Measurements from ENCODE around the gene NAPEPLD. TPM values are rescaled to one million over a fixed set of nuclear protein-coding genes. Genes with fewer than 3 reads are reported as not detected.
"Not testable (repeated sequence)": the region's sequence is repeated elsewhere in the genome, so short reads cannot be mapped to it uniquely, and the experiment has no call there.

NAPEPLD gene
- total RNA-seq, 1 experiment from 2014 or later = 7.5 TPM

- no peak for TF ChIP-seq E2F4 (CRISPR knock-in tag; IDR thresholded peaks at IDR 0.05; ENCODE audit: borderline replicate concordance, low read depth)
- no peak for TF ChIP-seq E2F5 (CRISPR knock-in tag; IDR thresholded peaks at IDR 0.05)
- TF ChIP-seq ZNF219 (CRISPR knock-in tag; IDR thresholded peaks at IDR 0.05; ENCODE audit: borderline replicate concordance) = no peak
- no peak for TF ChIP-seq SMAD3 (CRISPR knock-in tag; IDR thresholded peaks at IDR 0.05; ENCODE audit: borderline replicate concordance)
- TF ChIP-seq KAT7 (CRISPR knock-in tag; IDR thresholded peaks at IDR 0.05; ENCODE audit: borderline replicate concordance) = no peak
These were observed 68.0 kb downstream of the NAPEPLD start (continued) for GRCh38 chr7:103080923-103081322.

- POLR2A ChIA-PET = no interaction called here
- no peaks in the 10 kb centered on the region for H3K9me3 Mint-ChIP-seq
- H3K4me1 Mint-ChIP-seq = peaks cover 22% of the 10 kb centered on the region
- no peaks in the 10 kb centered on the region for H3K27me3 Mint-ChIP-seq (ENCODE audit: low read depth)
- ATAC-seq = no peak
- no peak for DNase-seq (ENCODE audit: low spot score)
- no peak overlapping the region for H3K27ac Mint-ChIP-seq
- peaks cover 12% of the 10 kb centered on the region for H3K36me3 Mint-ChIP-seq
- H3K4me3 Mint-ChIP-seq = no peak overlapping the region
- no peak for TF ChIP-seq STAT6 (CRISPR knock-in tag; conservative IDR thresholded peaks at IDR 0.05; ENCODE audit: low read depth)
- TF ChIP-seq ZBTB21 (CRISPR knock-in tag; IDR thresholded peaks at IDR 0.05; ENCODE audit: borderline replicate concordance) = no peak
- no peak for TF ChIP-seq SMAD3 (CRISPR knock-in tag; IDR thresholded peaks at IDR 0.05; ENCODE audit: borderline replicate concordance)
- no peak for TF ChIP-seq NR3C1 (CRISPR knock-in tag; conservative IDR thresholded peaks at IDR 0.05; ENCODE audit: low read depth)
- TF ChIP-seq JUN (CRISPR knock-in tag; IDR thresholded peaks at IDR 0.05) = no peak
- TF ChIP-seq ZMAT4 (CRISPR knock-in tag; IDR thresholded peaks at IDR 0.05) = no peak
- no peak for TF ChIP-seq E2F1 (CRISPR knock-in tag; IDR thresholded peaks at IDR 0.05)
- TF ChIP-seq RORB (CRISPR knock-in tag; IDR thresholded peaks at IDR 0.05) = no peak
- no peak for TF ChIP-seq NFYB (CRISPR knock-in tag; conservative IDR thresholded peaks at IDR 0.05; ENCODE audit: low read depth)
- CTCF ChIA-PET = interaction anchor here (1.0 to 3.0 kb wide), 2 partner anchors 18 to 322 kb away, joined by 4 to 8 read pairs; no protein-coding TSS in a partner anchor
These were observed 69.1 kb downstream of the NAPEPLD start for GRCh38 chr7:103079836-103080235.

GRCh38 chr7:103078226-103078625 lies 70.7 kb downstream of the NAPEPLD start:
- ATAC-seq; POLR2A ChIA-PET; H3K36me3 Mint-ChIP-seq; DNase-seq (ENCODE audit: low spot score); H3K4me3 Mint-ChIP-seq; CTCF ChIA-PET; H3K27me3 Mint-ChIP-seq (ENCODE audit: low read depth); H3K9me3 Mint-ChIP-seq: not testable (repeated sequence)
- Mint-ChIP-seq H3K4me1 (peaks cover 30% of the 10 kb centered on the region), H3K27ac (0 out of 2 replicates have a peak overlapping the region, but pooled peaks have one; percentile 14)

GRCh38 chr7:103077318-103077717 lies 71.6 kb downstream of the NAPEPLD start:
- DNase-seq (ENCODE audit: low spot score) (no peak), ATAC-seq (no peak)
- ChIA-PET POLR2A (no interaction called here), CTCF (no interaction called here)
- peaks cover 28% of the 10 kb centered on the region for H3K4me1 Mint-ChIP-seq
- no peaks in the 10 kb centered on the region for H3K27me3 Mint-ChIP-seq (ENCODE audit: low read depth)
- H3K36me3 Mint-ChIP-seq = peaks cover 3% of the 10 kb centered on the region
- no peak overlapping the region for H3K27ac Mint-ChIP-seq
- no peak overlapping the region for H3K4me3 Mint-ChIP-seq
- no peaks in the 10 kb centered on the region for H3K9me3 Mint-ChIP-seq
- no peak for TF ChIP-seq SMAD4 (CRISPR knock-in tag; IDR thresholded peaks at IDR 0.05)
- no peak for TF ChIP-seq CBFB (CRISPR knock-in tag; IDR thresholded peaks at IDR 0.05; ENCODE audit: low read depth)
- no peak for TF ChIP-seq ZNF121 (CRISPR knock-in tag; IDR thresholded peaks at IDR 0.05)
- no peak for TF ChIP-seq ETV6 (CRISPR knock-in tag; IDR thresholded peaks at IDR 0.05)
- no peak for TF ChIP-seq ZNF532 (CRISPR knock-in tag; IDR thresholded peaks at IDR 0.05; ENCODE audit: borderline replicate concordance)
- TF ChIP-seq IRF1 (CRISPR knock-in tag; IDR thresholded peaks at IDR 0.05) = no peak
